GM19324 (cell line): ENCODE results near the gene UNC119.

Experiments
- ATAC-seq: cut with Tn5 transposase; IDR thresholded peaks from one replicate; pipeline ENCODE4 v1.9.1; 2021; ENCODE audit warnings: mild to moderate bottlenecking, moderate library complexity; ENCODE audit not compliant: unreplicated experiment, low FRiP score

UNC119 gene

GRCh38 chr17:28573521-28573920, 21.1 kb upstream of the UNC119 start:
- ATAC-seq, result no peak

DNA sequence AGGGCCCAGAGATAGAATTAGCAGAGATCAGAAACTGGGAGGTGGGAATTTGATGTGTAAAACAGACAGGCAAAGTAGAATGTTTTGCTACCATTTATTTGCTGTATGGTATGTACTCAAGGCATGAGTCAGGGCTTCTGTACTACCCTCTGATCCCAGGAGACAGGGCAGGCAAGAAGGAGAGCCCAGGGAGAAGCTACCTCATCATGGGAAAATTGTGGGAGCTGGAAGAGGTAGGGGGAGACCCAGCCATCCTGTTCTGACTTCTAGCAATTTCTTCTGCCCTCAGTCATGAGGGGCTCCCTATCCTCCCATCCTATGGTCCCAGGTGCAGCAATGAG, 20.6 kb upstream of the UNC119 start:
- ATAC-seq, result no peak

DNA sequence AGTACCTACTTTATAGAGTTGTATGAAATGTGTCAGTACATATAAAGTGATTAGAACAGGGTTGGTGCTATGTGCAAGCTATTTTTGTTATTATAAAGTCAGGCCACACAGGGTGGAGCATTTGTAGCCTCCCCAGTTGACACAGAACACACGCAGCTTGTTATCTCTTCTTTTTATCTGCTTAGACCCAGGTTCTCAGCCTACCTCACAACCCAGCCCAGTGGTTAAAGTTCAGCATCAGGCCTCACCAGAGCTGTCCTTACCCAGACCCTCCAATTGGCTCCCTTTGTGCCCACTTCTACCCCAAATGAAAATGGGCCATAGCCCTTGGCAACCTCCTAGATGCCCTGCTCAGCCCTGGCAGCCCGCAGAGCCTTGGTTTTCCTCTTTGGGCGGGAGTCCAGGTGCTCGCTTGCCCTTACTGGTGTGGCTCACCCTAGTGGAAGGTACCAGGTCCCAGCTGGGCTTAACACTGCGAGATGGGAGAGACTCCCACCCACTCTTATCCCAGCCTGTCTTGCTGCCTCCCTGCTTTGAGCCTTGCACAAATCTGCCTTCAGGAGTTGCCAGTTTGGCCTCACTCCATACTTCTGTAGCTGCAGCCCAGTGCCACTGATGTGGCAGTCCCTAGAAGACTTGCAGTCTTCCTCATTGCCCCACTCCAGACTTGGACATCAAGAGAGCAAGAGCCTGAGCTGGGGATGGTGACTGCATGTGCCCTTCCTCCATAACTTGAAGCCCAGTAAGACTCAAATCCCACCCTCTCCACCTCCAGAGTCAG, 20.0 kb upstream of the UNC119 start:
- no peak for ATAC-seq

- ATAC-seq, result peak; percentile 94
Observed at GRCh38 chr17:28571361-28572122, 19.1 kb upstream of the UNC119 start, which contains the start of gene PIGS. PIGS (minus strand) TSS chr17:28571524; CDS start chr17:28571496, 28 bp downstream.

DNA sequence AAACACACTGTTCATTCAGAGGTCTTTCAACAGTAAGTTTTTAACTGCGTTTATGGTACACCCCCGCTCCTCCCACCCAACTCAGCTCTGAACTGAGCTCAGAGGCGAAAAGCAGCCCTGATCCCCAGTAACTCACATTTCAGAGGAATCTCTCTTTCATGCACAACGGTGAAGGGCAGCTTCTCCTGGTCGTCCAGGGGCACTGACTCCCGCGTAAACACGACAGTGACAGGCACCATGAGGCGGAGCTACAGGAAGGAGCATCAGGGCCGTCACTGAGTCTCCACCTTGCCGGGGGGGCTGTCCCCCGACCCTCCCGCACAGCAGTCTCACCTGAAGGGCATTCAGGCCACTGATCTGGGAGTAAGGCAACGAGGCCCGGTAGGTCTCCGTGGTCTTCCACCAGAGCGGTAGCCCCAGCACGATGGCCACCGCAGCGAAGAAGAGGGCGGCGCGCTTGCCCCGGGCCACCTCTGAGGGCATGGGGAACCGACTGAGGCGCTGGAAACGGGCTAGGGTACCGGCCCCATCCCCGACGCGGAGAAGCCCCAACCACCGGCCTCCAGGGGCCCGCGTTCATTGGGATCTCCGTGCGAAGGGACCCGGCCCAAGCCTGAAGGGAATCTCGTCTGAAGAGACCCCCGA, 18.4 kb upstream of the UNC119 start:
- ATAC-seq, result peak; percentile 27

GRCh38 chr17:28569446-28569845, 17.0 kb upstream of the UNC119 start:
- ATAC-seq, result no peak

DNA sequence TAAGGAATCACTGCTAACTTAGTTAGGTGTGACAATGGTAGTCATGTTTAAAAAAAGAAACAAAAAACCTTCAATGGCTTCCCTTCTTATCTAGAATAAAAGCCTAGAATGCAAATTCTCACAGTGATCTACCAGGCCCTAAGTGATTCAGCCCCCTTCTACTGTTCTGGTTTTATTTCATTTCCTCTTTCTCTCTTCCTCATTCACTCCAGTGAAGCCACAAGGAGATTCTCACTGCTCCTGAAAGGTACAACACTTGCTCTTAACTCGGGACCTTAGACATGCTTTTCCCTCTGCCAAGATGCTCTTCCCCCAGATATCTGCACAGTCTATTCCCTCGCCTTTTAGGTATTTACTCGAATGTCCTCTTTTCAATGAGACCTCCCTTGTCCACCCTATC, 15.2 kb upstream of the UNC119 start:
- ATAC-seq, result no peak

DNA sequence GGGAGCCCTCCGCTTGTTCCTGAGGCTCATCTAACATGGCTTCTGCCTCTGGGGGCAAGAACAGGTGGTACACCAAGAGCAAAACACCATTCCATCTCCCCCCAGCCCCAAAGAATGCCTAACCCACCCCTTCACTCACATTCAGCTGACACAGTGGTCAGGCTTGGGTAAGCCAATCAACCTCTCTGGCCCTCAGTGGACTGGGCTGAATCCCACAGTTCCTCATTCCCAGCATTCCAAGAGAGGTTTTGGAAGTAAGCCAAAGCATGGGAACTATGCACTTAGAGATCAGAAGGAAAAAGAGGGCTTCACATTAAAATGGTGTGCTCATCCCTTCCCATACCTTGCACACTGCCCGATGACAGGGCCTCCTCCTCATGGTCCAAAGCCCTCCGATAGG, 11.1 kb upstream of the UNC119 start:
- no peak for ATAC-seq

DNA sequence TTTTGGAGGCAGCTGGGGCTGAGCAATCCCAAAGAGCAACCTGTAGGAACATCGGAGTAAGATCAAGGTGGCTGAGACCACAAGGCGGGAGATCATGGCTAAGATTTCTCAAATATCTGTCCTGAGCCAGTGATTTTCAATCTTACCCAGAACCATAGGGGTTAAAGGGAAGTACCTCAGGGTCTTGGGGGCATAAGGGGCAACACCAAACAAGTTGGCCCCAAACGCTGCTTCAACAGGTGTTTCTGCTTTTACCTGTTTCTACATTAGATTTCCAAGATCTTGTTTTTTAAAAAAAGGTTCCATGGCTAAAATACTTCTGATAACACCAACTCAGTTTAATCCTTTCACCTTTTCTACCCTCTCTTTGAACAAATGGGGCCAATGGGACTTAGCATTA, 2.6 kb upstream of the UNC119 start:
- no peak for ATAC-seq

GRCh38 chr17:28554565-28554964, 2.1 kb upstream of the UNC119 start:
- ATAC-seq, result no peak

GRCh38 chr17:28553000-28553505, 629 bp upstream of the UNC119 start:
- ATAC-seq, result no peak

DNA sequence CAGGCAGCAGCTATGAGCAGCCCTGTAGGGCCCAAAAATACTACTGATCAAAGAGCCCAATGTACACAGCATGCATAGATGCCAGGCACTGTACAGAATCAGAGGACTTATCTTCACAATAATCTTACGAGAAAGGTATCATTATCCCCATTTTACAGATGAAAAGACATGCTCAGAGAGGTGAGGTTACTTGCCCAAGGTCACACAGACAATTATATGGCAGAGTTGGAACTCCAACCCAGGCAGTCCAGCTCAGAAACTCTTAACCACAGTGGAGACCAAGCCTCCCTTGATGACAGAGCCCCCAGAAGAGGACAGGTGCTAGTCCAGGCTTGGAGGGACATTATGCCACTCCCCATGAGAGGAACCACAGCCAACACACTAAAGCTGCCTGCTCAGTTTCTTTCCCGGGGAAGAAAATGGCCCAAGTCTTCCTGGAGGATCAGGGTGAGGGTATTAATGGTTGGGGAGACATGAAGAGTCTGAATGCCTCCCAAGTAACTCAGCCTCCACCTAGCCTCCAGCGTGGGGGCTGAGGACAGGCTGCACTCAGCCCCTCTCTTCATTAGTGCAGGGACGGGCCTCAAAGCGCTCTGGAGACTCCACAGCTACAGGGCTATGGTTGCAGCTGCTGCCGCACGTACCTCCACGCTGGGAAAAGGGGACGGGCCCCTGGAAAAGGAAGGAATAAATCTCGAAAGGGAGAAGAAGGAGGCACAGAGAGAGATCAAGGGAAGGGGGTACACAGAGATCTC, 826 bp downstream of the UNC119 start:
- ATAC-seq, result no peak

GRCh38 chr17:28550858-28551257, 1.6 kb downstream of the UNC119 start:
- ATAC-seq, result no peak

- no peak for ATAC-seq
Observed at GRCh38 chr17:28549236-28550132, 2.9 kb downstream of the UNC119 start.

- no peak for ATAC-seq
Observed at GRCh38 chr17:28548417-28549130, 3.9 kb downstream of the UNC119 start.

GRCh38 chr17:28547623-28548416, 4.6 kb downstream of the UNC119 start:
- ATAC-seq, result peak; percentile 40

- no peak for ATAC-seq
Observed at GRCh38 chr17:28547096-28547622, 5.3 kb downstream of the UNC119 start.
